Measurements from ENCODE around the gene SMIM17.

- TF ChIP-seq POLR2A (IDR thresholded peaks at IDR 0.05): peak in 1 of 2 donors; percentile 52
- peak in 4 of 6 experiments; percentile 11 to 47 (median 24) for TF ChIP-seq CTCF (IDR thresholded peaks at IDR 0.05)
Measured at GRCh38 chr19:56671613-56671994, 28.6 kb downstream of the SMIM17 start, which contains the start of gene ZNF835.

Data from thyroid gland (tissue), 4 donors.